GM12878 (cell line): Measurements from ENCODE around the gene KCND3.

ENCODE experiments used
- CBFB ChIP-seq: IDR thresholded peaks from 2 replicates; pipeline ENCODE4 v1.6.1; 2016; ENCODE audit warnings: antibody characterized with exemption, low read depth
- CTCF ChIP-seq, 3 experiments: IDR thresholded peaks in 2 of 3; conservative IDR thresholded peaks in 1 of 3; 2 replicates each; pipeline ENCODE4 v1.5.1; 2011; ENCODE audit warnings: low read depth in 3 of 3, low read length in 3 of 3, mild to moderate bottlenecking in 3 of 3, control low read depth in 2 of 3, moderate library complexity in 2 of 3, inconsistent platforms in 1 of 3, mixed read lengths in 1 of 3; ENCODE audit not compliant: control insufficient read depth in 2 of 3, insufficient read depth in 1 of 3; ENCODE audit errors: extremely low read depth in 1 of 3
- EP300 ChIP-seq, 2 experiments: fragments of 150-350 bp in 1 of 2; IDR thresholded peaks; 2 replicates each; pipeline ENCODE4 v1.6.1; 2011 to 2012; ENCODE audit warnings: low read depth in 2 of 2, low read length in 2 of 2, borderline replicate concordance in 1 of 2, improper control_type of control experiment in 1 of 2, inconsistent platforms in 1 of 2; ENCODE audit not compliant: control insufficient read depth in 1 of 2
- HCFC1 ChIP-seq: fragments of 150-350 bp; IDR thresholded peaks from 2 replicates; pipeline ENCODE4 v1.6.1; 2014; ENCODE audit warnings: low read length
- HDAC6 ChIP-seq: fragments of 200-600 bp; sonication (generic); IDR thresholded peaks from one replicate; pipeline ENCODE4 v1.8.0; 2017; ENCODE audit warnings: antibody characterized with exemption; ENCODE audit not compliant: unreplicated experiment
- MAX ChIP-seq: IDR thresholded peaks from 2 replicates; pipeline ENCODE4 v1.6.1; 2012; ENCODE audit warnings: low read depth, low read length, improper control_type of control experiment
- PKNOX1 ChIP-seq: fragments of 450-650 bp; IDR thresholded peaks from 2 replicates; pipeline ENCODE4 v1.6.1; 2016; ENCODE audit warnings: mild to moderate bottlenecking
- POLR2A ChIP-seq: IDR thresholded peaks from 2 replicates; pipeline ENCODE4 v1.6.1; 2011; ENCODE audit warnings: low read depth, mild to moderate bottlenecking, low read length
- RAD21 ChIP-seq: IDR thresholded peaks from 2 replicates; pipeline ENCODE4 v1.6.1; 2011; ENCODE audit warnings: mild to moderate bottlenecking, low read depth, low read length, moderate library complexity; ENCODE audit not compliant: insufficient read depth
- RBBP5 ChIP-seq: fragments of 200-600 bp; sonication (generic); conservative IDR thresholded peaks from 2 replicates; pipeline ENCODE4 v1.6.1; 2016
- REST ChIP-seq: IDR thresholded peaks from 2 replicates; pipeline ENCODE4 v1.6.1; 2012; ENCODE audit warnings: mild to moderate bottlenecking, low read depth, low read length
- TAF1 ChIP-seq: IDR thresholded peaks from 2 replicates; pipeline ENCODE4 v1.6.1; 2011; ENCODE audit warnings: mild to moderate bottlenecking, low read depth, low read length, borderline replicate concordance

- TF ChIP-seq RAD21 = no peak
- no peak for TF ChIP-seq MAX
- no peak for TF ChIP-seq REST
- TF ChIP-seq HDAC6 = no peak
- no peak for TF ChIP-seq PKNOX1
- no peak for TF ChIP-seq CTCF (IDR thresholded peaks at IDR 0.05 in 2 of 3, conservative IDR thresholded peaks at IDR 0.05 in 1 of 3; ENCODE audit: control insufficient read depth in 2 of 3, extremely low read depth in 1 of 3, insufficient read depth in 1 of 3, low read depth in 3 of 3, low read length in 3 of 3)
- no peak for TF ChIP-seq EP300 (IDR thresholded peaks at IDR 0.05; ENCODE audit: borderline replicate concordance in 1 of 2, control insufficient read depth in 1 of 2, low read depth in 2 of 2, low read length in 2 of 2)
- no peak for TF ChIP-seq POLR2A
- TF ChIP-seq HCFC1 = no peak
- TF ChIP-seq CBFB = no peak
- TF ChIP-seq RBBP5 = no peak
- no peak for TF ChIP-seq TAF1
These were observed 254.6 kb downstream of the KCND3 start for GRCh38 chr1:111734856-111735255.
